Mucosa of descending colon (tissue), 3 donors: ENCODE data around the gene PREB. TPM values are rescaled to one million over a fixed set of nuclear protein-coding genes. Genes with fewer than 3 reads are reported as not detected.

Experiments
- ATAC-seq: fragments of 200-7000 bp; cut with Tn5 transposase; one replicate; pipeline ENCODE4 v1.9.1; 2020; ENCODE audit warnings: mild to moderate bottlenecking, moderate library complexity
- DNase-seq, 3 donors: peaks; one replicate each; pipeline ENCODE4 v3.0.0-alpha.2; 2020
- H3K36me3 ChIP-seq: fragments of 200-600 bp; one replicate; pipeline ENCODE4 v1.8.0; 2021; ENCODE audit warnings: low read depth, mild to moderate bottlenecking
- H3K4me1 ChIP-seq: fragments of 200-600 bp; one replicate; pipeline ENCODE4 v1.8.0; 2021; ENCODE audit warnings: low read depth, mild to moderate bottlenecking
- H3K4me3 ChIP-seq: fragments of 200-600 bp; one replicate; pipeline ENCODE4 v1.8.0; 2021; ENCODE audit warnings: mild to moderate bottlenecking
- H3K9me3 ChIP-seq: fragments of 200-600 bp; one replicate; pipeline ENCODE4 v1.8.0; 2021; ENCODE audit warnings: mild to moderate bottlenecking
- CTCF ChIP-seq: fragments of 200-600 bp; IDR thresholded peaks from one replicate; pipeline ENCODE4 v1.8.0; 2022; ENCODE audit warnings: antibody characterized with exemption, mild to moderate bottlenecking
- intact Hi-C, 2 donors: fragments of 100-400 bp; cut with DNase I in 1 of 2; cut with micrococcal nuclease in 1 of 2; formaldehyde crosslinking; loops; one replicate each; pipeline versions ENCODE4 v1.11.0 to v1.11.1; 2022; cut with DNase I, micrococcal nuclease
- total RNA-seq, 3 donors: library from RNA; stranded (reverse); fragmentation: NEBNext Ultra II Directional in 2 of 3; extraction: Animal tissue kit (Norgen Biotek cat#: 25700) in 2 of 3; gene quantifications; one replicate each; pipeline versions ENCODE4 v1.2.1 to v1.2.4, GENCODE V29; 2021 to 2023
- donor health status: DM: no; HTN: no; CAD: no; lungs with moderate emphysema.
- donor health status: DM: no; HTN: no; CAD: no.
- donor health status: DM: no; HTN: yes; CAD: no.

The PREB gene
- total RNA-seq, 3 donors from 2014 or later, result 32.8 to 47.0 (median 45.0) TPM

DNA sequence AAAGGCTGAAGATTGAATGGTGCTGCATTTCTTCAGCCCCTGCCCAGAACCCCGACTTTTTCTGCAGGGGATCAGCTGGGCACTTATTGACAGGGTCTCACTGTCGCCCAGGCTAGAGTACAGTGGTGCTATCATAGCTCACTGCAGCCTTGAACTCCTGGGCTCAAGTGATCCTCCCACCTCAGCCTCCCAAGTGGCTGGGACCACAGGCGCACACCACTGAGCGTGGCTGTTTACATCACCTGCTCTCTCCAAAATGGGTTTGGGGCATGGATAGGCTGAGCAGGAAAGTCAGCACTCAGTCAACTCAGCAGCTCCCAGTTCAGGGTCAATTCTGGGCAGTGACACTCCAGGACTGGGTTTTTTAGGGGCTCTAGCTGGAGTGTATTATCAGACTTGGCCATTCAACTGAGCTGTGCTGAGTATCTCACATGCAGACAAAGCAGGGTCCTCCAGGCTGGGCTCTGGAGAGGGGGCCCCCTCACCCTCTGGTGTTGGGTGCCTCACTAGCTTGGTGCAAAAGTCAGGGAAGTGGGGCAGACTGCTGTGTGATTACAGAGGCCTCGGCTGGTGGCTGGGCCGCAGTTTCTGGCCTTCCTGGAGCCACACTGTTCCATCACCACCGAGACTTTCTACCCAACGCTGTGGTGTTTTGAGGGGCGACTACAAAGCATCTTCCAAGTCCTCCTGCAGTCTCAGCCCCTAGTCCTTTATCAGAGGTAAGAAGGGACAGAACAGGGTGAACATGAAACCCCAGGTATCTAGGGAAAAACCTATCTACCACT is 6.4 kb downstream of the PREB start:
- TF ChIP-seq CTCF, result no peak
- Histone ChIP-seq H3K36me3 (no peaks in the 10 kb centered on the region), H3K9me3 (no peaks in the 10 kb centered on the region), H3K4me3 (no peak overlapping the region), H3K4me1 (peaks cover 4% of the 10 kb centered on the region)
- intact Hi-C loops, result no loop called here
- ATAC-seq (no peak), DNase-seq (no peak)

DNA sequence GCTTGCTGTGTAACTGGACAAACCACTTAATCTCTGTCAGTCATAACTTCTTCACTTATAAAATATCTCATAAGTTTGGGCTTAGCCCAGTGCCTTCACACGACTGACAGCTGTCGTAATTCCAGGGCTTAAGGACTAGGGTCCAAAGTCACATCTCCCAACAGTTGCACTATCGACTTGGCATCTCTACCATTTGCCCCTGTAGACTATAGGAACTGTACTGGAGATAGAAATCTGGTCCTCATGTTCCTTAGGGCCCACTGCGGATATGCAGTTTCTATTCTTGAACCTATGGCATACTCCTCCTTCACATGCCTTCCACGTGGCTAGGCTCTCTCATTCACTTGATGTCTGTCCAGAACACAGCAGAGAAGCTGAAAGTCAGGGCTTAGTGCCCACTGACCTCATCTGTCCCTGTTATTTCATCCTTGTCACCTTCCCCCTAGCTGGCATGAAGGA is 8.2 kb downstream of the PREB start:
- ATAC-seq (no peak), DNase-seq (no peak)
- H3K36me3 ChIP-seq, result no peaks in the 10 kb centered on the region
- H3K4me1 ChIP-seq, result no peaks in the 10 kb centered on the region
- H3K4me3 ChIP-seq, result no peak overlapping the region
- no peak for TF ChIP-seq CTCF
- intact Hi-C loops, result no loop called here
- no peaks in the 10 kb centered on the region for H3K9me3 ChIP-seq

- Histone ChIP-seq H3K9me3 (no peaks in the 10 kb centered on the region), H3K36me3 (no peaks in the 10 kb centered on the region), H3K4me1 (no peaks in the 10 kb centered on the region), H3K4me3 (no peak overlapping the region)
- intact Hi-C loops, result no loop called here
- ATAC-seq (no peak), DNase-seq (no peak)
- no peak for TF ChIP-seq CTCF
Measured at GRCh38 chr2:27125104-27125503, 9.3 kb downstream of the PREB start.

GRCh38 chr2:27123302-27124150 is 10.9 kb downstream of the PREB start, which contains the start of gene ABHD1:
Gene ABHD1, plus strand, starts transcription at chr2:27123815. Its CDS starts 134 bp downstream, at chr2:27123949.
- Histone ChIP-seq H3K36me3 (no peaks in the 10 kb centered on the region), H3K9me3 (no peaks in the 10 kb centered on the region), H3K4me1 (peaks cover 5% of the 10 kb centered on the region), H3K4me3 (no peak within 1 kb of the TSS)
- no peak for TF ChIP-seq CTCF
- ATAC-seq (peak; percentile 87), DNase-seq (peak; percentile 73 to 79 (median 78))
- intact Hi-C loops, result no loop called here

- no peak for ATAC-seq
- TF ChIP-seq CTCF, result no peak
- H3K9me3 ChIP-seq, result no peaks in the 10 kb centered on the region
- intact Hi-C loops, result no loop called here
- DNase-seq, result no peak
- peaks cover 8% of the 10 kb centered on the region for H3K4me1 ChIP-seq
- H3K4me3 ChIP-seq, result no peak overlapping the region
- no peaks in the 10 kb centered on the region for H3K36me3 ChIP-seq
Measured at GRCh38 chr2:27122791-27123190, 11.6 kb downstream of the PREB start.
